NCI-H2171 treated with DMSO at 0.1 percent for 48 hours (cell line): Measurements from ENCODE around the gene RPP14.
A peak's percentile ranks its signal among the peaks of the same experiment; 100 is the strongest.
"Not testable (repeated sequence)": the region's sequence is repeated elsewhere in the genome, so short reads cannot be mapped to it uniquely, and the experiment has no call there.

ENCODE experiments used
- DNase-seq: peaks from one replicate; lab custom pipeline; 2025; lab: John Stamatoyannopoulos, UW

The RPP14 gene

GRCh38 chr3:58331593-58332152 is 25.6 kb downstream of the RPP14 start:
- no peak for DNase-seq

GRCh38 chr3:58332575-58333188 is 26.6 kb downstream of the RPP14 start, which contains the start of gene PXK:
Gene PXK, plus strand, starts transcription at chr3:58332892. Its CDS starts 97 bp downstream, at chr3:58332989.
- peak; percentile 25 for DNase-seq

GRCh38 chr3:58333206-58334012 is 27.4 kb downstream of the RPP14 start:
- peak; percentile 5 for DNase-seq

- no peak for DNase-seq
Observed at GRCh38 chr3:58334013-58334321, 27.9 kb downstream of the RPP14 start.

- DNase-seq = no peak
Observed at GRCh38 chr3:58334506-58334884, 28.4 kb downstream of the RPP14 start.

- no peak for DNase-seq
Observed at GRCh38 chr3:58335652-58335947, 29.6 kb downstream of the RPP14 start.

GRCh38 chr3:58336135-58336882 is 30.3 kb downstream of the RPP14 start:
- no peak for DNase-seq

- no peak for DNase-seq
Observed at GRCh38 chr3:58337190-58337589, 31.1 kb downstream of the RPP14 start.

- not testable (repeated sequence) for DNase-seq
Observed at GRCh38 chr3:58339146-58339545, 33.1 kb downstream of the RPP14 start.

GRCh38 chr3:58340594-58341244 is 34.7 kb downstream of the RPP14 start:
- no peak for DNase-seq

GRCh38 chr3:58341376-58341775 is 35.3 kb downstream of the RPP14 start:
- DNase-seq = no peak

GRCh38 chr3:58342676-58343075 is 36.6 kb downstream of the RPP14 start:
- no peak for DNase-seq

GRCh38 chr3:58345457-58345856 is 39.4 kb downstream of the RPP14 start:
- DNase-seq = no peak

- no peak for DNase-seq
Observed at GRCh38 chr3:58346368-58346767, 40.3 kb downstream of the RPP14 start.

- DNase-seq = no peak
Observed at GRCh38 chr3:58347984-58348383, 41.9 kb downstream of the RPP14 start.

- DNase-seq = no peak
Observed at GRCh38 chr3:58349792-58350626, 44.0 kb downstream of the RPP14 start.

- DNase-seq = no peak
Observed at GRCh38 chr3:58350627-58351013, 44.6 kb downstream of the RPP14 start.

- peak; percentile 10 for DNase-seq
Observed at GRCh38 chr3:58351920-58352319, 45.9 kb downstream of the RPP14 start.

GRCh38 chr3:58352626-58353025 is 46.6 kb downstream of the RPP14 start:
- no peak for DNase-seq

GRCh38 chr3:58353722-58354553 is 47.9 kb downstream of the RPP14 start:
- no peak for DNase-seq

- DNase-seq = peak; percentile 18
Observed at GRCh38 chr3:58355179-58355578, 49.1 kb downstream of the RPP14 start.
